Activated gamma-delta T cell treated with Interleukin-2 at 50 U/mL for 16 hours (primary cell): Measurements from ENCODE around the gene APOL1.
"Not testable (repeated sequence)": the region's sequence is repeated elsewhere in the genome, so short reads cannot be mapped to it uniquely, and the experiment has no call there.

Experiments
- DNase-seq: peaks from one replicate; pipeline ENCODE4 v3.0.0-alpha.2; 2020

APOL1 gene

GRCh38 chr22:36226189-36226588, 26.7 kb upstream of the APOL1 start:
- DNase-seq, result no peak

- no peak for DNase-seq
Measured at GRCh38 chr22:36227396-36227795, 25.5 kb upstream of the APOL1 start.

GRCh38 chr22:36227806-36228205, 25.1 kb upstream of the APOL1 start:
- no peak for DNase-seq

- DNase-seq, result not testable (repeated sequence)
Measured at GRCh38 chr22:36228369-36228768, 24.6 kb upstream of the APOL1 start.

GRCh38 chr22:36228944-36229343, 24.0 kb upstream of the APOL1 start:
- no peak for DNase-seq

GRCh38 chr22:36229649-36230048, 23.3 kb upstream of the APOL1 start:
- DNase-seq, result not testable (repeated sequence)

GRCh38 chr22:36231051-36231450, 21.9 kb upstream of the APOL1 start:
- not testable (repeated sequence) for DNase-seq

GRCh38 chr22:36232715-36233401, 20.1 kb upstream of the APOL1 start:
- DNase-seq, result no peak

GRCh38 chr22:36233796-36234195, 19.1 kb upstream of the APOL1 start:
- no peak for DNase-seq

GRCh38 chr22:36234213-36234612, 18.7 kb upstream of the APOL1 start:
- no peak for DNase-seq

GRCh38 chr22:36234919-36235318, 18.0 kb upstream of the APOL1 start:
- DNase-seq, result no peak

GRCh38 chr22:36235585-36235984, 17.3 kb upstream of the APOL1 start:
- no peak for DNase-seq

- no peak for DNase-seq
Measured at GRCh38 chr22:36236388-36237319, 16.3 kb upstream of the APOL1 start.

- no peak for DNase-seq
Measured at GRCh38 chr22:36237462-36238372, 15.2 kb upstream of the APOL1 start.

GRCh38 chr22:36238373-36239149, 14.4 kb upstream of the APOL1 start:
- no peak for DNase-seq

- no peak for DNase-seq
Measured at GRCh38 chr22:36239150-36239400, 13.9 kb upstream of the APOL1 start.

GRCh38 chr22:36239401-36240171, 13.3 kb upstream of the APOL1 start, which contains the start of gene APOL2:
Gene APOL2, minus strand, starts transcription at chr22:36239527. Its CDS starts 6,365 bp downstream, at chr22:36233162.
- DNase-seq, result peak; percentile 85

- DNase-seq, result no peak
Measured at GRCh38 chr22:36243986-36244385, 8.9 kb upstream of the APOL1 start.

GRCh38 chr22:36244522-36245391, 8.2 kb upstream of the APOL1 start:
- no peak for DNase-seq

GRCh38 chr22:36245805-36246356, 7.1 kb upstream of the APOL1 start:
- DNase-seq, result no peak
